ENCODE measurements around the gene SRGAP3. TPM values are rescaled to one million over a fixed set of nuclear protein-coding genes. Genes with fewer than 3 reads are reported as not detected.

The SRGAP3 gene
- total RNA-seq, 2 experiments from 2014 or later = 2.8 to 3.2 TPM

DNA sequence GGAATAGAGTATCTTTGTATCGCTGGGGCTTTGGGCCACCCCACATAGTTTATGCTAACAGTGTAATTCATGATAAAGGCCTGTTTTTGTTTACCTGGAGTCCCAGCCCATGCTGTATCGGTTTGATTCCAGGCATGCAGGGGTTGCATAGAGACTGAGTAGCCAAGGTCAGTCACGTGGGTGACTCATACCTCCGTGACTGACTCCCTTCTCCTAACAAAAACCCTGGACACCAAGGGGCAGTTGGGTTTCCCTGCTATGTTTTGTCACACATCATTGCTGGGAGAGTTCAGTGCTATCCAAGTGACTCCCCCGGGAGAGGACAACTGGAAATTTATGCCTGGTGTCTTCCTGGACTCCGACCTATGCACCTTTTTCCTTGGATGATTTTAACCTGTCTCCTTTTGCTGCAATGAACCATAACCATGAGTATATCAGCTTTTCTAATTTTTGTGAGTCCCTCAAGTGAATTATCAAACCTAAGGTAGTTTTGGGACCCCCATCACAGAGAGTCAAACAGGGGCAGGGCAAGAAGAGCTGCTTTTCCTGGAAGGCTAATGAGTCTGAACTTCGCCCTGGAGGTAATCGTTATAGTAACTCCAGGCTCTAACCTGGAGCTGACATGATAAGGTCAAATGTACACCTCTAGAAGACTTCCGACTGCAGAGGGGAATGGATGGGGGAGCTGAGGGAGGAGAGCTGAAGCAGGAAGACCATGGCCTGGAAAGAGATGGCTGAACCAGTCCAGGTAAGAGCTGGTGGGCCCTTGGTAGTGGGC, 57.0 kb downstream of the SRGAP3 start:
- Mint-ChIP-seq H3K4me3 (no peak overlapping the region), H3K27ac (no peak overlapping the region), H3K36me3 (ENCODE audit: low read depth) (no peaks in the 10 kb centered on the region), H3K27me3 (no peaks in the 10 kb centered on the region), H3K9me3 (no peaks in the 10 kb centered on the region), H3K4me1 (ENCODE audit: low read depth) (no peaks in the 10 kb centered on the region)
- ChIA-PET POLR2A (no interaction called here), CTCF (no interaction called here)
- DNase-seq = no peak
- no peaks in the 10 kb centered on the region for H3K36me3 ChIP-seq (ENCODE audit: insufficient read depth, low read length)
- no peaks in the 10 kb centered on the region for H3K27me3 ChIP-seq (ENCODE audit: control insufficient read depth in 1 of 2, insufficient read depth in 2 of 2, low read length in 2 of 2)
- H3K27ac ChIP-seq (ENCODE audit: low read depth in 1 of 2, low read length in 2 of 2) = no peak overlapping the region
- no peak overlapping the region for H3K4me3 ChIP-seq (ENCODE audit: low read length)
- ATAC-seq (ENCODE audit: poor library complexity) = no peak
- no peaks in the 10 kb centered on the region for H3K9me3 ChIP-seq (ENCODE audit: control insufficient read depth in 1 of 2, insufficient read depth in 1 of 2, low read length in 2 of 2)
- intact Hi-C loops (cut with DNase I, micrococcal nuclease) = no loop called here
- H3K4me1 ChIP-seq (ENCODE audit: insufficient read depth, low read length) = no peaks in the 10 kb centered on the region
- TF ChIP-seq, protein P1, sequence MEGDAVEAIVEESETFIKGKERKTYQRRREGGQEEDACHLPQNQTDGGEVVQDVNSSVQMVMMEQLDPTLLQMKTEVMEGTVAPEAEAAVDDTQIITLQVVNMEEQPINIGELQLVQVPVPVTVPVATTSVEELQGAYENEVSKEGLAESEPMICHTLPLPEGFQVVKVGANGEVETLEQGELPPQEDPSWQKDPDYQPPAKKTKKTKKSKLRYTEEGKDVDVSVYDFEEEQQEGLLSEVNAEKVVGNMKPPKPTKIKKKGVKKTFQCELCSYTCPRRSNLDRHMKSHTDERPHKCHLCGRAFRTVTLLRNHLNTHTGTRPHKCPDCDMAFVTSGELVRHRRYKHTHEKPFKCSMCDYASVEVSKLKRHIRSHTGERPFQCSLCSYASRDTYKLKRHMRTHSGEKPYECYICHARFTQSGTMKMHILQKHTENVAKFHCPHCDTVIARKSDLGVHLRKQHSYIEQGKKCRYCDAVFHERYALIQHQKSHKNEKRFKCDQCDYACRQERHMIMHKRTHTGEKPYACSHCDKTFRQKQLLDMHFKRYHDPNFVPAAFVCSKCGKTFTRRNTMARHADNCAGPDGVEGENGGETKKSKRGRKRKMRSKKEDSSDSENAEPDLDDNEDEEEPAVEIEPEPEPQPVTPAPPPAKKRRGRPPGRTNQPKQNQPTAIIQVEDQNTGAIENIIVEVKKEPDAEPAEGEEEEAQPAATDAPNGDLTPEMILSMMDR (IDR thresholded peaks at IDR 0.05) = no peak

DNA sequence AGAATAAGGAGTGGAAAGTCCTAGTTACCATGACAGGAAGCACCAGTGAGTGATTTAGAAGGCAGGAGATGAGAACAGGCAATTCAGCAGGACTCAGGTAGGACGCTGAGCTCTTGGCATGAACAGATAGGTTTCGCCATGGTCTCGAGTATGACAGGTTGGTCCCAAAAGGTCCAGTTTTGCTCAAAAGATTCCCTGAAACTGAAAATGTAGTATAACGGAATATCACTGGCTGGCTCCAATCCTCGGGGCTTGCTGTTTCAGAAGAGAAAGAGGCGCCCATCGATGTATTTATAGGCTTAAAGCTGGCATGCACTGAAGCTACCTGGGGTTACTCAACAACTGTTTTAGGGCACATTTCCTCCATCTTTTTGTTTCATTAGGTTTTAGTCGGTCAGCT, 59.2 kb downstream of the SRGAP3 start:
- no peaks in the 10 kb centered on the region for H3K27me3 ChIP-seq (ENCODE audit: control insufficient read depth in 1 of 2, insufficient read depth in 2 of 2, low read length in 2 of 2)
- DNase-seq (no peak), ATAC-seq (ENCODE audit: poor library complexity) (no peak)
- no peak overlapping the region for H3K27ac ChIP-seq (ENCODE audit: low read depth in 1 of 2, low read length in 2 of 2)
- Mint-ChIP-seq H3K4me1 (ENCODE audit: low read depth) (no peaks in the 10 kb centered on the region), H3K9me3 (no peaks in the 10 kb centered on the region), H3K27me3 (no peaks in the 10 kb centered on the region), H3K27ac (no peak overlapping the region), H3K4me3 (no peak overlapping the region), H3K36me3 (ENCODE audit: low read depth) (no peaks in the 10 kb centered on the region)
- H3K36me3 ChIP-seq (ENCODE audit: insufficient read depth, low read length) = no peaks in the 10 kb centered on the region
- intact Hi-C loops (cut with DNase I, micrococcal nuclease) = no loop called here
- ChIA-PET POLR2A (interaction anchor here (0.5 kb wide), 1 partner anchor 9 kb away, joined by 3 read pairs; no protein-coding TSS in a partner anchor), CTCF (no interaction called here)
- H3K4me1 ChIP-seq (ENCODE audit: insufficient read depth, low read length) = no peaks in the 10 kb centered on the region
- TF ChIP-seq, protein P1 (IDR thresholded peaks at IDR 0.05) = no peak
- no peak overlapping the region for H3K4me3 ChIP-seq (ENCODE audit: low read length)
- H3K9me3 ChIP-seq (ENCODE audit: control insufficient read depth in 1 of 2, insufficient read depth in 1 of 2, low read length in 2 of 2) = no peaks in the 10 kb centered on the region

DNA sequence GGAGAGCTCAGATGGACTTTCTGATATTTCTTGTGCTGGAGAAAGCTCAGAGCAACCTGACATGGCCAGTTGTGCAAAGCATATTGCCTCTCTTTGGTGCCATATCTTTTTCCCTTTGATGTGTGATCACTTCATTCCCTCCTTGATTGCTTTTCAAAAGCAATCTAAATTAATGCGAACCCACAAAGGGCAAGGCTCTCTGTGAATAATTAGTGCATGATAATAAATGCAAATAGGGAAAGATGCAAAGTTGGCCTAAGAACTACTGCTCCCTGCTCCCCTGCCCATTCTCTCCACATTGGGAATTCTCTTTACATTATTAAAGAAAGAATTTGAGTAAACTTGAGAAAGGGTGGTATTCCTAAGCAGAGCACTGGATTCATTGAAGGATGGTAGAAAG, 60.9 kb downstream of the SRGAP3 start:
- ATAC-seq (ENCODE audit: poor library complexity) (no peak), DNase-seq (no peak)
- Mint-ChIP-seq H3K27ac (no peak overlapping the region), H3K27me3 (no peaks in the 10 kb centered on the region), H3K9me3 (no peaks in the 10 kb centered on the region), H3K4me1 (ENCODE audit: low read depth) (no peaks in the 10 kb centered on the region), H3K36me3 (ENCODE audit: low read depth) (no peaks in the 10 kb centered on the region), H3K4me3 (no peak overlapping the region)
- no peak overlapping the region for H3K4me3 ChIP-seq (ENCODE audit: low read length)
- H3K27me3 ChIP-seq (ENCODE audit: control insufficient read depth in 1 of 2, insufficient read depth in 2 of 2, low read length in 2 of 2) = no peaks in the 10 kb centered on the region
- TF ChIP-seq, protein P1 (IDR thresholded peaks at IDR 0.05) = no peak
- CTCF ChIA-PET = interaction anchor here (0.6 kb wide), 1 partner anchor 117 kb away, joined by 3 read pairs; no protein-coding TSS in a partner anchor
- H3K9me3 ChIP-seq (ENCODE audit: control insufficient read depth in 1 of 2, insufficient read depth in 1 of 2, low read length in 2 of 2) = no peaks in the 10 kb centered on the region
- intact Hi-C loops (cut with DNase I, micrococcal nuclease) = no loop called here
- POLR2A ChIA-PET = no interaction called here
- no peaks in the 10 kb centered on the region for H3K4me1 ChIP-seq (ENCODE audit: insufficient read depth, low read length)
- H3K27ac ChIP-seq (ENCODE audit: low read depth in 1 of 2, low read length in 2 of 2) = no peak overlapping the region
- no peaks in the 10 kb centered on the region for H3K36me3 ChIP-seq (ENCODE audit: insufficient read depth, low read length)
